ENCODE measurements around the gene PALLD. TPM values are rescaled to one million over a fixed set of nuclear protein-coding genes. Genes with fewer than 3 reads are reported as not detected.

The PALLD gene
- total RNA-seq, 1 donor from 2014 or later: 16.4 TPM

GRCh38 chr4:168885400-168885799 is 388.5 kb downstream of the PALLD start:
- Mint-ChIP-seq H3K27ac (ENCODE audit: unreplicated experiment) (no peak overlapping the region), H3K4me3 (ENCODE audit: unreplicated experiment) (no peak overlapping the region), H3K9me3 (ENCODE audit: unreplicated experiment) (no peaks in the 10 kb centered on the region), H3K27me3 (ENCODE audit: unreplicated experiment) (peaks cover 2% of the 10 kb centered on the region), H3K36me3 (ENCODE audit: low read depth, unreplicated experiment) (peaks cover 3% of the 10 kb centered on the region), H3K4me1 (ENCODE audit: unreplicated experiment) (no peaks in the 10 kb centered on the region)
- TF ChIP-seq CTCF (IDR thresholded peaks at IDR 0.05; ENCODE audit: unreplicated experiment): no peak
- no peak for DNase-seq (ENCODE audit: low spot score)

GRCh38 chr4:168886351-168886750 is 389.5 kb downstream of the PALLD start:
- Mint-ChIP-seq H3K4me3 (ENCODE audit: unreplicated experiment) (no peak overlapping the region), H3K27ac (ENCODE audit: unreplicated experiment) (no peak overlapping the region), H3K36me3 (ENCODE audit: low read depth, unreplicated experiment) (peaks cover 3% of the 10 kb centered on the region), H3K27me3 (ENCODE audit: unreplicated experiment) (peaks cover 2% of the 10 kb centered on the region), H3K4me1 (ENCODE audit: unreplicated experiment) (no peaks in the 10 kb centered on the region), H3K9me3 (ENCODE audit: unreplicated experiment) (no peaks in the 10 kb centered on the region)
- TF ChIP-seq CTCF (IDR thresholded peaks at IDR 0.05; ENCODE audit: unreplicated experiment): no peak
- no peak for DNase-seq (ENCODE audit: low spot score)

GRCh38 chr4:168887809-168888208 is 391.0 kb downstream of the PALLD start:
- H3K36me3 Mint-ChIP-seq (ENCODE audit: low read depth, unreplicated experiment): peaks cover 3% of the 10 kb centered on the region

GRCh38 chr4:168888715-168889215 is 391.9 kb downstream of the PALLD start:
- Mint-ChIP-seq H3K4me1 (ENCODE audit: unreplicated experiment) (no peaks in the 10 kb centered on the region), H3K36me3 (ENCODE audit: low read depth, unreplicated experiment) (peaks cover 3% of the 10 kb centered on the region), H3K27ac (ENCODE audit: unreplicated experiment) (no peak overlapping the region), H3K27me3 (ENCODE audit: unreplicated experiment) (peaks cover 4% of the 10 kb centered on the region), H3K9me3 (ENCODE audit: unreplicated experiment) (no peaks in the 10 kb centered on the region), H3K4me3 (ENCODE audit: unreplicated experiment) (no peak overlapping the region)
- no peak for DNase-seq (ENCODE audit: low spot score)
- TF ChIP-seq CTCF (IDR thresholded peaks at IDR 0.05; ENCODE audit: unreplicated experiment): no peak

More at GRCh38 chr4:168887809-168888208, 391.0 kb downstream of the PALLD start:
- H3K27ac Mint-ChIP-seq (ENCODE audit: unreplicated experiment): no peak overlapping the region
- H3K9me3 Mint-ChIP-seq (ENCODE audit: unreplicated experiment): no peaks in the 10 kb centered on the region
- H3K27me3 Mint-ChIP-seq (ENCODE audit: unreplicated experiment): peaks cover 4% of the 10 kb centered on the region
- no peaks in the 10 kb centered on the region for H3K4me1 Mint-ChIP-seq (ENCODE audit: unreplicated experiment)
- no peak overlapping the region for H3K4me3 Mint-ChIP-seq (ENCODE audit: unreplicated experiment)
- DNase-seq (ENCODE audit: low spot score): no peak
- TF ChIP-seq CTCF (IDR thresholded peaks at IDR 0.05; ENCODE audit: unreplicated experiment): no peak

- Mint-ChIP-seq H3K36me3 (ENCODE audit: low read depth, unreplicated experiment) (peaks cover 7% of the 10 kb centered on the region), H3K4me3 (ENCODE audit: unreplicated experiment) (no peak overlapping the region), H3K27ac (ENCODE audit: unreplicated experiment) (no peak overlapping the region), H3K9me3 (ENCODE audit: unreplicated experiment) (no peaks in the 10 kb centered on the region), H3K27me3 (ENCODE audit: unreplicated experiment) (peaks cover 2% of the 10 kb centered on the region), H3K4me1 (ENCODE audit: unreplicated experiment) (no peaks in the 10 kb centered on the region)
- TF ChIP-seq CTCF (IDR thresholded peaks at IDR 0.05; ENCODE audit: unreplicated experiment): no peak
- DNase-seq (ENCODE audit: low spot score): no peak
These were observed 394.2 kb downstream of the PALLD start for GRCh38 chr4:168891086-168891485.
